ENCODE measurements around the gene PICK1. TPM values are rescaled to one million over a fixed set of nuclear protein-coding genes. Genes with fewer than 3 reads are reported as not detected.

Gene PICK1
- total RNA-seq, 1 donor: 14.2 TPM

- H3K4me3 ChIP-seq (ENCODE audit: low read depth, low read length): no peak overlapping the region
- no peak for TF ChIP-seq CTCF (IDR thresholded peaks at IDR 0.05; ENCODE audit: insufficient read depth, low read depth, low read length)
- DNase-seq (ENCODE audit: low read depth): peak; percentile 53
Measured at GRCh38 chr22:38017272-38017920, 39.8 kb upstream of the PICK1 start.

GRCh38 chr22:38017939-38018885 lies 39.0 kb upstream of the PICK1 start:
- no peak overlapping the region for H3K4me3 ChIP-seq (ENCODE audit: low read depth, low read length)
- no peak for TF ChIP-seq CTCF (IDR thresholded peaks at IDR 0.05; ENCODE audit: insufficient read depth, low read depth, low read length)
- DNase-seq (ENCODE audit: low read depth): no peak

GRCh38 chr22:38018938-38019827 lies 38.0 kb upstream of the PICK1 start:
- DNase-seq (ENCODE audit: low read depth): no peak
- no peak overlapping the region for H3K4me3 ChIP-seq (ENCODE audit: low read depth, low read length)
- TF ChIP-seq CTCF (IDR thresholded peaks at IDR 0.05; ENCODE audit: insufficient read depth, low read depth, low read length): no peak

- no peak for TF ChIP-seq CTCF (IDR thresholded peaks at IDR 0.05; ENCODE audit: insufficient read depth, low read depth, low read length)
- DNase-seq (ENCODE audit: low read depth): no peak
- no peak overlapping the region for H3K4me3 ChIP-seq (ENCODE audit: low read depth, low read length)
Measured at GRCh38 chr22:38021206-38021605, 36.0 kb upstream of the PICK1 start.

GRCh38 chr22:38023045-38023444 lies 34.2 kb upstream of the PICK1 start:
- DNase-seq (ENCODE audit: low read depth): no peak
- H3K4me3 ChIP-seq (ENCODE audit: low read depth, low read length): no peak overlapping the region
- TF ChIP-seq CTCF (IDR thresholded peaks at IDR 0.05; ENCODE audit: insufficient read depth, low read depth, low read length): no peak

GRCh38 chr22:38025514-38025913 lies 31.7 kb upstream of the PICK1 start:
- DNase-seq (ENCODE audit: low read depth): no peak
- no peak overlapping the region for H3K4me3 ChIP-seq (ENCODE audit: low read depth, low read length)
- TF ChIP-seq CTCF (IDR thresholded peaks at IDR 0.05; ENCODE audit: insufficient read depth, low read depth, low read length): no peak

Data from fibroblast of villous mesenchyme (primary cell).